ENCODE data around the gene ASCC1. TPM values are rescaled to one million over a fixed set of nuclear protein-coding genes. Genes with fewer than 3 reads are reported as not detected.
"Not testable (repeated sequence)": the region's sequence is repeated elsewhere in the genome, so short reads cannot be mapped to it uniquely, and the experiment has no call there.

Gene ASCC1
- total RNA-seq, 1 donor from 2014 or later: 21.4 TPM

GRCh38 chr10:72136225-72136624 lies 79.9 kb downstream of the ASCC1 start:
- not testable (repeated sequence) for H3K4me1 ChIP-seq (ENCODE audit: control insufficient read depth in 3 of 3, insufficient read depth in 3 of 3, low read length in 3 of 3); H3K36me3 ChIP-seq (ENCODE audit: control insufficient read depth in 3 of 3, insufficient read depth in 3 of 3, low read length in 3 of 3); H3K4me3 ChIP-seq (ENCODE audit: low read length in 3 of 3); H3K9me3 ChIP-seq (ENCODE audit: control insufficient read depth in 3 of 3, low read length in 3 of 3); H3K9ac ChIP-seq (ENCODE audit: low read depth in 1 of 3, low read length in 3 of 3); H3K27ac ChIP-seq (ENCODE audit: low read depth, low read length); H3K27me3 ChIP-seq (ENCODE audit: control insufficient read depth in 3 of 3, insufficient read depth in 3 of 3, low read length in 3 of 3)

DNA sequence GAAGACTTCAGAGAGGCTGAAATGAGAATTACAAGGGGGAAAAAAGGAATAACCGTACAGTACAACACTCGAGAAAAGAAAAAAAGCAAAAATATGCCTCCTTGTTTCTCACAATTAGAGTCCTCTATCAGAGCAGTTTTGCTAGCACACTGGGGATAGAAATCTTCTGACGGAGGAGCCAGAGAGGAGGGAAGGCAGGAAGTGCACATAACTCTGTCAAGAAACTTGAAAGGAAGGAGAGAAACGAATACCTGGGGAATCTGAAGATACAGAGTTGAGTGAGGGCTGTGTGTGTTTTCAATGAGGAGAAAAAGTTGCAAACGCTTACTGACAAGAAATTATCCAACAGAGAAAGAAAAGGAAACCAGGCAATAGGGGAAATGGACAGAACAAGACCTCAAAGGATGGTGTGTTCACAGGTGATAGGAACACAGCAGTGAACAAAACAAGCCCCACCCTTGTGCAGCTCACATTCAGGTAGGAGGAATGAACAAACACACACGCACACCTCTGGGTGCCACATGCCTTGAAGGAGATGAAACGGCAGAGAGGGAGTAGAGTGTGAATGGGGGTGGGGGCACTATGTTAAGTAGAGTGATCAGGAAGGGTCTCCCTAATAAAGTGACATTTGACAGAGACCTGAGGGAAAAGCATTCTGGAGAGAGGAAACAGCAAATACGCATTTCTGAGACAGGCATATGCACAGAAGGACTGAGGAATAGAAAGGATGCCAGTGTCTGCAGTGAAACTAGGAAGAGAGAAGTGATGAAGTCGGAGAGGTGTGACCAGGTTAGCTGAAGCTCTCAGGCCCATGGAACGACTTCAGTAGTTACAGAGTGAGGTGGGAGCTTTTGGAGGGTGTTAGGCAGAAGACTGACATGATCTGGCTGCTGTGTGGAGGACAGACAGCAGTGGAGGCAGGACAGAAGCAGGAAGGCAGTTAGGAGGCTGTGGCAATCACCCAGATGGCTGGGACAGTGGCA lies 81.0 kb downstream of the ASCC1 start:
- Histone ChIP-seq H3K27ac (ENCODE audit: low read depth, low read length) (no peak overlapping the region), H3K9ac (ENCODE audit: low read depth in 1 of 3, low read length in 3 of 3) (no peak overlapping the region), H3K27me3 (ENCODE audit: control insufficient read depth in 3 of 3, insufficient read depth in 3 of 3, low read length in 3 of 3) (no peaks in the 10 kb centered on the region), H3K36me3 (ENCODE audit: control insufficient read depth in 3 of 3, insufficient read depth in 3 of 3, low read length in 3 of 3) (peaks cover 0 to 5% (median 0%) of the 10 kb centered on the region in 3 donors), H3K4me3 (ENCODE audit: low read length in 3 of 3) (no peak overlapping the region), H3K9me3 (ENCODE audit: control insufficient read depth in 3 of 3, low read length in 3 of 3) (no peaks in the 10 kb centered on the region), H3K4me1 (ENCODE audit: control insufficient read depth in 3 of 3, insufficient read depth in 3 of 3, low read length in 3 of 3) (peaks cover 0 to 3% (median 0%) of the 10 kb centered on the region in 3 donors)

GRCh38 chr10:72133517-72133916 lies 82.6 kb downstream of the ASCC1 start:
- Histone ChIP-seq H3K27me3 (ENCODE audit: control insufficient read depth in 3 of 3, insufficient read depth in 3 of 3, low read length in 3 of 3) (no peaks in the 10 kb centered on the region), H3K27ac (ENCODE audit: low read depth, low read length) (no peak overlapping the region), H3K9ac (ENCODE audit: low read depth in 1 of 3, low read length in 3 of 3) (no peak overlapping the region), H3K9me3 (ENCODE audit: control insufficient read depth in 3 of 3, low read length in 3 of 3) (no peaks in the 10 kb centered on the region), H3K4me1 (ENCODE audit: control insufficient read depth in 3 of 3, insufficient read depth in 3 of 3, low read length in 3 of 3) (peaks cover 0 to 3% (median 0%) of the 10 kb centered on the region in 3 donors), H3K36me3 (ENCODE audit: control insufficient read depth in 3 of 3, insufficient read depth in 3 of 3, low read length in 3 of 3) (peaks cover 0 to 5% (median 0%) of the 10 kb centered on the region in 3 donors), H3K4me3 (ENCODE audit: low read length in 3 of 3) (no peak overlapping the region)

GRCh38 chr10:72132854-72133253 lies 83.2 kb downstream of the ASCC1 start:
- H3K4me1 ChIP-seq (ENCODE audit: control insufficient read depth in 3 of 3, insufficient read depth in 3 of 3, low read length in 3 of 3): peaks cover 0 to 3% (median 0%) of the 10 kb centered on the region in 3 donors
- no peak overlapping the region for H3K27ac ChIP-seq (ENCODE audit: low read depth, low read length)
- no peaks in the 10 kb centered on the region for H3K9me3 ChIP-seq (ENCODE audit: control insufficient read depth in 3 of 3, low read length in 3 of 3)
- no peaks in the 10 kb centered on the region for H3K27me3 ChIP-seq (ENCODE audit: control insufficient read depth in 3 of 3, insufficient read depth in 3 of 3, low read length in 3 of 3)
- no peak overlapping the region for H3K9ac ChIP-seq (ENCODE audit: low read depth in 1 of 3, low read length in 3 of 3)
- no peak overlapping the region for H3K4me3 ChIP-seq (ENCODE audit: low read length in 3 of 3)
- peaks cover 0 to 5% (median 3%) of the 10 kb centered on the region in 3 donors for H3K36me3 ChIP-seq (ENCODE audit: control insufficient read depth in 3 of 3, insufficient read depth in 3 of 3, low read length in 3 of 3)

GRCh38 chr10:72127571-72127970 lies 88.5 kb downstream of the ASCC1 start:
- Histone ChIP-seq H3K9ac (ENCODE audit: low read depth in 1 of 3, low read length in 3 of 3) (no peak overlapping the region), H3K27ac (ENCODE audit: low read depth, low read length) (no peak overlapping the region), H3K4me1 (ENCODE audit: control insufficient read depth in 3 of 3, insufficient read depth in 3 of 3, low read length in 3 of 3) (peaks cover 0 to 3% (median 0%) of the 10 kb centered on the region in 3 donors), H3K27me3 (ENCODE audit: control insufficient read depth in 3 of 3, insufficient read depth in 3 of 3, low read length in 3 of 3) (no peaks in the 10 kb centered on the region), H3K4me3 (ENCODE audit: low read length in 3 of 3) (no peak overlapping the region), H3K9me3 (ENCODE audit: control insufficient read depth in 3 of 3, low read length in 3 of 3) (no peaks in the 10 kb centered on the region), H3K36me3 (ENCODE audit: control insufficient read depth in 3 of 3, insufficient read depth in 3 of 3, low read length in 3 of 3) (peaks cover 4 to 7% (median 4%) of the 10 kb centered on the region in 3 donors)

- Histone ChIP-seq H3K9me3 (ENCODE audit: control insufficient read depth in 3 of 3, low read length in 3 of 3) (no peaks in the 10 kb centered on the region), H3K36me3 (ENCODE audit: control insufficient read depth in 3 of 3, insufficient read depth in 3 of 3, low read length in 3 of 3) (peaks cover 4 to 7% (median 4%) of the 10 kb centered on the region in 3 donors), H3K4me3 (ENCODE audit: low read length in 3 of 3) (no peak overlapping the region), H3K27me3 (ENCODE audit: control insufficient read depth in 3 of 3, insufficient read depth in 3 of 3, low read length in 3 of 3) (no peaks in the 10 kb centered on the region), H3K9ac (ENCODE audit: low read depth in 1 of 3, low read length in 3 of 3) (no peak overlapping the region), H3K27ac (ENCODE audit: low read depth, low read length) (no peak overlapping the region), H3K4me1 (ENCODE audit: control insufficient read depth in 3 of 3, insufficient read depth in 3 of 3, low read length in 3 of 3) (no peaks in the 10 kb centered on the region)
Measured at GRCh38 chr10:72126872-72127232, 89.2 kb downstream of the ASCC1 start.

DNA sequence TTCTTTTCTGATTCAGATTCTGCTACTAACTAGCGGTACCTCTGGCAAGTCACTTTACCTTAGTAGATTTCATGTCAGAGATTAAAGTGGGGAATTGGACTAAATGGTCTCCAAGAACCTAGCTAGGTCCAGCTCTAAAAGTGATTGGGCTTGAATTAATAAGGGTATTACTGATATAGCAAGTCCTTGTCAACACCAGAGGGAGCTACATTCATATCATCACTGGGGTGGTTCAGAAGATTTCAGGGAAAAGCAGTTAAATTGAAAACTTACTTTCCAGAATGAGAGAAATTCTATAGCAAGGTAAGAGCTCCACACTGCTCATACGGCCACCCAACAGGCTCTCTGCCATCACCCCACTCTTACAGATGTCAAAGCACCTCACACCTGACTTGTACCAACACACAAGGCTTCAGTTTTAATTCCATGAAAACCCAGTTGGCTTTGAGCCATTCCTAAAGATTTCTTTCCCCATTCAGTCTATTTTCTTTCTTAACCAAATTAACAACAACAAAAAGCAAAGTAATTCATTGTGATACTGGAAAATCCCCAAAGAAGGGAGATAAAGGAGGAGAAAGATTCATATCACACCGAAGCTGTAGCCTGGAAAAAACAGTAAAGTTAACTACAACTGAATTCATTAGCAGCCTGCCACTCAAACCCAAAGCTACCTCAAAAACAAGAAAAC lies 89.7 kb downstream of the ASCC1 start:
- Histone ChIP-seq H3K9ac (ENCODE audit: low read depth in 1 of 3, low read length in 3 of 3) (no peak overlapping the region), H3K4me3 (ENCODE audit: low read length in 3 of 3) (no peak overlapping the region), H3K9me3 (ENCODE audit: control insufficient read depth in 3 of 3, low read length in 3 of 3) (no peaks in the 10 kb centered on the region), H3K36me3 (ENCODE audit: control insufficient read depth in 3 of 3, insufficient read depth in 3 of 3, low read length in 3 of 3) (peaks cover 4 to 7% (median 4%) of the 10 kb centered on the region in 3 donors), H3K4me1 (ENCODE audit: control insufficient read depth in 3 of 3, insufficient read depth in 3 of 3, low read length in 3 of 3) (no peaks in the 10 kb centered on the region), H3K27ac (ENCODE audit: low read depth, low read length) (no peak overlapping the region), H3K27me3 (ENCODE audit: control insufficient read depth in 3 of 3, insufficient read depth in 3 of 3, low read length in 3 of 3) (no peaks in the 10 kb centered on the region)

GRCh38 chr10:72124989-72125388 lies 91.1 kb downstream of the ASCC1 start:
- Histone ChIP-seq H3K27me3 (ENCODE audit: control insufficient read depth in 3 of 3, insufficient read depth in 3 of 3, low read length in 3 of 3) (no peaks in the 10 kb centered on the region), H3K27ac (ENCODE audit: low read depth, low read length) (no peak overlapping the region), H3K4me1 (ENCODE audit: control insufficient read depth in 3 of 3, insufficient read depth in 3 of 3, low read length in 3 of 3) (no peaks in the 10 kb centered on the region), H3K9ac (ENCODE audit: low read depth in 1 of 3, low read length in 3 of 3) (no peak overlapping the region), H3K4me3 (ENCODE audit: low read length in 3 of 3) (no peak overlapping the region), H3K36me3 (ENCODE audit: control insufficient read depth in 3 of 3, insufficient read depth in 3 of 3, low read length in 3 of 3) (peaks cover 4 to 7% (median 4%) of the 10 kb centered on the region in 3 donors), H3K9me3 (ENCODE audit: control insufficient read depth in 3 of 3, low read length in 3 of 3) (no peaks in the 10 kb centered on the region)

- no peaks in the 10 kb centered on the region for H3K9me3 ChIP-seq (ENCODE audit: control insufficient read depth in 3 of 3, low read length in 3 of 3)
- no peaks in the 10 kb centered on the region for H3K4me1 ChIP-seq (ENCODE audit: control insufficient read depth in 3 of 3, insufficient read depth in 3 of 3, low read length in 3 of 3)
- H3K27ac ChIP-seq (ENCODE audit: low read depth, low read length): no peak overlapping the region
- H3K4me3 ChIP-seq (ENCODE audit: low read length in 3 of 3): no peak overlapping the region
- H3K36me3 ChIP-seq (ENCODE audit: control insufficient read depth in 3 of 3, insufficient read depth in 3 of 3, low read length in 3 of 3): peaks cover 4 to 7% (median 4%) of the 10 kb centered on the region in 3 donors
- H3K9ac ChIP-seq (ENCODE audit: low read depth in 1 of 3, low read length in 3 of 3): no peak overlapping the region
- no peaks in the 10 kb centered on the region for H3K27me3 ChIP-seq (ENCODE audit: control insufficient read depth in 3 of 3, insufficient read depth in 3 of 3, low read length in 3 of 3)
Measured at GRCh38 chr10:72124381-72124780, 91.7 kb downstream of the ASCC1 start.

- no peaks in the 10 kb centered on the region for H3K27me3 ChIP-seq (ENCODE audit: control insufficient read depth in 3 of 3, insufficient read depth in 3 of 3, low read length in 3 of 3)
- no peaks in the 10 kb centered on the region for H3K9me3 ChIP-seq (ENCODE audit: control insufficient read depth in 3 of 3, low read length in 3 of 3)
- no peak overlapping the region for H3K27ac ChIP-seq (ENCODE audit: low read depth, low read length)
- H3K4me1 ChIP-seq (ENCODE audit: control insufficient read depth in 3 of 3, insufficient read depth in 3 of 3, low read length in 3 of 3): no peaks in the 10 kb centered on the region
- H3K9ac ChIP-seq (ENCODE audit: low read depth in 1 of 3, low read length in 3 of 3): no peak overlapping the region
- H3K4me3 ChIP-seq (ENCODE audit: low read length in 3 of 3): no peak overlapping the region
- H3K36me3 ChIP-seq (ENCODE audit: control insufficient read depth in 3 of 3, insufficient read depth in 3 of 3, low read length in 3 of 3): peaks cover 4 to 12% (median 4%) of the 10 kb centered on the region in 3 donors
Measured at GRCh38 chr10:72123616-72124015, 92.5 kb downstream of the ASCC1 start.

Measured in skeletal muscle tissue (tissue), 4 donors.